Sigmoid colon (tissue), 4 donors: ENCODE measurements around the gene IPO7.
"Not testable (repeated sequence)": the region's sequence is repeated elsewhere in the genome, so short reads cannot be mapped to it uniquely, and the experiment has no call there.

Source experiments
- EP300 ChIP-seq, 4 donors: sonication (generic); formaldehyde crosslinking; IDR thresholded peaks; one replicate each; pipeline ENCODE4 v1.6.1; 2017; ENCODE audit warnings: antibody characterized with exemption in 4 of 4
- POLR2A ChIP-seq, 2 donors: fragments of 450-650 bp; IDR thresholded peaks; one replicate each; pipeline ENCODE4 v1.6.1; 2016; ENCODE audit warnings: antibody characterized with exemption in 2 of 2, mild to moderate bottlenecking in 2 of 2, moderate library complexity in 2 of 2
- POLR2AphosphoS5 ChIP-seq, 4 donors: sonication (generic); formaldehyde crosslinking; IDR thresholded peaks; one replicate each; pipeline ENCODE4 v1.6.1; 2017; ENCODE audit warnings: antibody characterized with exemption in 4 of 4
- TF ChIP-seq, protein P1 (sequence below), 4 experiments: fragments of 450-650 bp in 3 of 4; fragments of 200-600 bp in 1 of 4; IDR thresholded peaks; one replicate each; pipeline ENCODE4 v1.5.1; 2016 to 2019; ENCODE audit warnings: antibody characterized with exemption in 4 of 4, mild to moderate bottlenecking in 3 of 4, moderate library complexity in 2 of 4

DNA sequence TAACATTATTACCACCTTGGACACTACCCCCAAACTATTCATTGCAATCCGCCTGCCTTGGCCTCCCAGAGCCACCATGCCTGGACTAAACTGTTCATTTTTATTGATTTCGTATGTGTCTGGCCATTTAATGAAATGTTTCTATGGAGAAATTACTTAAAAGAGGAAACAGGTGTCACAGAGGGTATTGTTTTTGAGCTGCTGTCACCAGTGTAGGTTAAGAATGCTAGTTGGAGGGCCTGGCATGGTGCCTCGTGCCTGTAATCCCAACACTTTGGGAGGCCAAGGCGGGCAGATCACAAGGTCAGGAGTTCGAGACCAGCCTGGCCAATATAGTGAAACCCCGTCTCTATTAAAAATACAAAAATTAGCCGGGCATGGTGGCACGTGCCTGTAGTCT lies 17.4 kb downstream of the IPO7 start:
- TF ChIP-seq, protein P1, sequence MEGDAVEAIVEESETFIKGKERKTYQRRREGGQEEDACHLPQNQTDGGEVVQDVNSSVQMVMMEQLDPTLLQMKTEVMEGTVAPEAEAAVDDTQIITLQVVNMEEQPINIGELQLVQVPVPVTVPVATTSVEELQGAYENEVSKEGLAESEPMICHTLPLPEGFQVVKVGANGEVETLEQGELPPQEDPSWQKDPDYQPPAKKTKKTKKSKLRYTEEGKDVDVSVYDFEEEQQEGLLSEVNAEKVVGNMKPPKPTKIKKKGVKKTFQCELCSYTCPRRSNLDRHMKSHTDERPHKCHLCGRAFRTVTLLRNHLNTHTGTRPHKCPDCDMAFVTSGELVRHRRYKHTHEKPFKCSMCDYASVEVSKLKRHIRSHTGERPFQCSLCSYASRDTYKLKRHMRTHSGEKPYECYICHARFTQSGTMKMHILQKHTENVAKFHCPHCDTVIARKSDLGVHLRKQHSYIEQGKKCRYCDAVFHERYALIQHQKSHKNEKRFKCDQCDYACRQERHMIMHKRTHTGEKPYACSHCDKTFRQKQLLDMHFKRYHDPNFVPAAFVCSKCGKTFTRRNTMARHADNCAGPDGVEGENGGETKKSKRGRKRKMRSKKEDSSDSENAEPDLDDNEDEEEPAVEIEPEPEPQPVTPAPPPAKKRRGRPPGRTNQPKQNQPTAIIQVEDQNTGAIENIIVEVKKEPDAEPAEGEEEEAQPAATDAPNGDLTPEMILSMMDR (IDR thresholded peaks at IDR 0.05): not testable (repeated sequence)
- not testable (repeated sequence) for TF ChIP-seq POLR2A, EP300, POLR2AphosphoS5 (IDR thresholded peaks at IDR 0.05)
